SK-N-SH (cell line): Measurements from ENCODE around the gene ETFA. TPM values are rescaled to one million over a fixed set of nuclear protein-coding genes. Genes with fewer than 3 reads are reported as not detected.

Experiments used
- CTCF ChIA-PET: fragments of 300-600, 350-600 bp; formaldehyde crosslinking; extraction: SDS; loops from one replicate; lab custom pipeline; 2021; lab: Yijun Ruan, JAX
- POLR2A ChIA-PET: fragments of 350-600 bp; sonication (Branson Sonifier 250); formaldehyde crosslinking; extraction: SDS; loops from one replicate; lab custom pipeline; 2020; ENCODE audit warnings: antibody characterized with exemption, inconsistent platforms; lab: Yijun Ruan, JAX
- DNase-seq: peaks from one replicate; pipeline ENCODE4 v3.0.0; 2012
- H2AFZ ChIP-seq: fragments of 200-600 bp; sonication (generic); 2 replicates; pipeline ENCODE4 v1.8.1; 2016; ENCODE audit warnings: antibody characterized with exemption, mild to moderate bottlenecking, low read depth
- H3F3A ChIP-seq: fragments of 200-600 bp; sonication (generic); replicated peaks from 2 replicates; pipeline ENCODE3; 2016; ENCODE audit warnings: antibody characterized with exemption, mild to moderate bottlenecking; ENCODE audit not compliant: insufficient read depth
- H3K27ac ChIP-seq, 2 experiments: fragments of 200-500 bp in 1 of 2; fragments of 200-600 bp in 1 of 2; sonication (Bioruptor generic) in 1 of 2; sonication (generic), shearing (Covaris generic) in 1 of 2; 2 replicates each; pipeline versions ENCODE4 v1.5.1 to v1.6.1; 2014 to 2016; ENCODE audit warnings: low read depth in 2 of 2, inconsistent platforms in 1 of 2, low read length in 1 of 2, mild to moderate bottlenecking in 1 of 2, mixed read lengths in 1 of 2
- H3K27me3 ChIP-seq: fragments of 200-600 bp; sonication (generic), shearing (Covaris generic); 2 replicates; pipeline ENCODE4 v1.6.1; 2016; ENCODE audit warnings: mixed run types; ENCODE audit not compliant: insufficient read depth
- H3K36me3 ChIP-seq, 2 experiments: fragments of 200-500 bp in 1 of 2; fragments of 200-600 bp in 1 of 2; sonication (Bioruptor generic) in 1 of 2; sonication (generic) in 1 of 2; replicated peaks in 1 of 2; 2 replicates each; pipeline versions ENCODE3 to v1.5.1; 2014 to 2016; ENCODE audit warnings: low read length in 1 of 2, mild to moderate bottlenecking in 1 of 2; ENCODE audit not compliant: insufficient read depth in 2 of 2, control insufficient read depth in 1 of 2
- H3K4me1 ChIP-seq, 2 experiments: fragments of 200-500 bp in 1 of 2; fragments of 200-600 bp in 1 of 2; sonication (Bioruptor generic) in 1 of 2; sonication (generic), shearing (Covaris generic) in 1 of 2; 2 replicates each; pipeline versions ENCODE4 v1.5.1 to v1.6.1; 2014 to 2016; ENCODE audit warnings: low read depth in 1 of 2, low read length in 1 of 2, mixed run types in 1 of 2; ENCODE audit not compliant: insufficient read depth in 2 of 2, control insufficient read depth in 1 of 2
- H3K4me2 ChIP-seq: fragments of 200-600 bp; sonication (generic), shearing (Covaris generic); 2 replicates; pipeline ENCODE4 v1.6.1; 2017; ENCODE audit warnings: mixed run types
- H3K4me3 ChIP-seq, 2 experiments: fragments of 200-500 bp in 1 of 2; fragments of 200-600 bp in 1 of 2; sonication (Bioruptor generic) in 1 of 2; sonication (generic), shearing (Covaris generic) in 1 of 2; 2 replicates each; pipeline versions ENCODE4 v1.5.1 to v1.8.1; 2014 to 2016; ENCODE audit warnings: low read depth in 2 of 2, inconsistent platforms in 1 of 2, low read length in 1 of 2, mild to moderate bottlenecking in 1 of 2, mixed read lengths in 1 of 2, moderate library complexity in 1 of 2
- H3K79me2 ChIP-seq: fragments of 200-600 bp; sonication (generic); 2 replicates; pipeline ENCODE4 v1.8.1; 2017; ENCODE audit warnings: mild to moderate bottlenecking; ENCODE audit not compliant: insufficient read depth
- H3K9ac ChIP-seq: fragments of 200-600 bp; sonication (generic); 2 replicates; pipeline ENCODE4 v1.6.1; 2017; ENCODE audit warnings: mixed run types
- H3K9me2 ChIP-seq: fragments of 200-600 bp; sonication (generic); 2 replicates; pipeline ENCODE4 v1.6.1; 2017; ENCODE audit warnings: mixed run types
- H3K9me3 ChIP-seq: fragments of 200-600 bp; sonication (generic); 2 replicates; pipeline ENCODE4 v1.6.1; 2017; ENCODE audit warnings: mixed run types, mild to moderate bottlenecking, moderate library complexity
- H4K20me1 ChIP-seq: fragments of 200-600 bp; sonication (generic); 2 replicates; pipeline ENCODE4 v1.6.1; 2017; ENCODE audit warnings: mild to moderate bottlenecking, mixed run types; ENCODE audit not compliant: insufficient read depth
- ELF1 ChIP-seq: IDR thresholded peaks from 2 replicates; pipeline ENCODE4 v1.4.0; 2012
- FOSL2 ChIP-seq: IDR thresholded peaks from 2 replicates; pipeline ENCODE4 v1.4.0; 2012; ENCODE audit warnings: low read depth, mild to moderate bottlenecking, moderate library complexity, borderline replicate concordance
- GATA2 ChIP-seq: sonication (generic); formaldehyde crosslinking; IDR thresholded peaks from 2 replicates; pipeline ENCODE4 v1.5.0; 2020; ENCODE audit warnings: mild to moderate bottlenecking, missing genetic modification reagents
- MEF2A ChIP-seq: IDR thresholded peaks from 2 replicates; pipeline ENCODE4 v1.4.0; 2012; ENCODE audit warnings: low read depth, borderline replicate concordance
- RAD21 ChIP-seq: IDR thresholded peaks from 2 replicates; pipeline ENCODE4 v1.6.1; 2012; ENCODE audit warnings: mild to moderate bottlenecking, low read length
- RCOR1 ChIP-seq: fragments of 150-350 bp; IDR thresholded peaks from 2 replicates; pipeline ENCODE4 v1.6.1; 2017; ENCODE audit warnings: antibody characterized with exemption, low read length
- REST ChIP-seq: IDR thresholded peaks from 2 replicates; pipeline ENCODE4 v1.6.1; 2012; ENCODE audit warnings: mild to moderate bottlenecking, low read depth, low read length, moderate library complexity
- RXRA ChIP-seq: IDR thresholded peaks from 2 replicates; pipeline ENCODE4 v1.4.0; 2012; ENCODE audit warnings: low read depth, mild to moderate bottlenecking, borderline replicate concordance
- TEAD4 ChIP-seq: IDR thresholded peaks from 2 replicates; pipeline ENCODE4 v1.4.0; 2012; ENCODE audit warnings: mild to moderate bottlenecking, borderline replicate concordance; ENCODE audit not compliant: insufficient read depth
- USF1 ChIP-seq: IDR thresholded peaks from 2 replicates; pipeline ENCODE4 v1.4.0; 2012; ENCODE audit warnings: low read depth, borderline replicate concordance
- WGBS: methylation state at CpG from one replicate; pipeline ENCODE4 v1.1.6; 2017; ENCODE audit warnings: low lambda C conversion rate; 5-methylcytosine and 5-hydroxymethylcytosine counted together
- polyA plus RNA-seq, 3 experiments: library from polyadenylated mRNA; depleted of rRNA; stranded (reverse); fragments of >200 nt; gene quantifications; 2 replicates each; pipeline ENCODE4 v1.2.3, GENCODE V29; 2012
- TF ChIP-seq, protein P1 (sequence below): IDR thresholded peaks from 2 replicates; pipeline ENCODE4 v1.4.0; 2012; ENCODE audit warnings: low read depth
- TF ChIP-seq, protein P2 (sequence below): IDR thresholded peaks from 2 replicates; pipeline ENCODE4 v1.4.0; 2012; ENCODE audit warnings: low read depth, borderline replicate concordance
- TF ChIP-seq, protein P3 (sequence below): fragments of 150-350 bp; IDR thresholded peaks from 2 replicates; pipeline ENCODE4 v1.6.1; 2017; ENCODE audit warnings: antibody characterized with exemption, low read length, low read depth, borderline replicate concordance

The ETFA gene
- polyA plus RNA-seq, 1 of the 3 experiments (the other 2 are of a cell fraction): 122 TPM

- 90% methylated on average over 1 of the region's 1 CpG for WGBS
- no peak overlapping the region for H3K4me3 ChIP-seq
- POLR2A ChIA-PET: no interaction called here
- no peak for DNase-seq
- TF ChIP-seq USF1 (no peak), TEAD4 (no peak), MEF2A (no peak), RCOR1 (no peak), RXRA (no peak), FOSL2 (no peak)
- TF ChIP-seq, protein P1, sequence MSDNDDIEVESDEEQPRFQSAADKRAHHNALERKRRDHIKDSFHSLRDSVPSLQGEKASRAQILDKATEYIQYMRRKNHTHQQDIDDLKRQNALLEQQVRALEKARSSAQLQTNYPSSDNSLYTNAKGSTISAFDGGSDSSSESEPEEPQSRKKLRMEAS: no peak
- TF ChIP-seq, protein P2, sequence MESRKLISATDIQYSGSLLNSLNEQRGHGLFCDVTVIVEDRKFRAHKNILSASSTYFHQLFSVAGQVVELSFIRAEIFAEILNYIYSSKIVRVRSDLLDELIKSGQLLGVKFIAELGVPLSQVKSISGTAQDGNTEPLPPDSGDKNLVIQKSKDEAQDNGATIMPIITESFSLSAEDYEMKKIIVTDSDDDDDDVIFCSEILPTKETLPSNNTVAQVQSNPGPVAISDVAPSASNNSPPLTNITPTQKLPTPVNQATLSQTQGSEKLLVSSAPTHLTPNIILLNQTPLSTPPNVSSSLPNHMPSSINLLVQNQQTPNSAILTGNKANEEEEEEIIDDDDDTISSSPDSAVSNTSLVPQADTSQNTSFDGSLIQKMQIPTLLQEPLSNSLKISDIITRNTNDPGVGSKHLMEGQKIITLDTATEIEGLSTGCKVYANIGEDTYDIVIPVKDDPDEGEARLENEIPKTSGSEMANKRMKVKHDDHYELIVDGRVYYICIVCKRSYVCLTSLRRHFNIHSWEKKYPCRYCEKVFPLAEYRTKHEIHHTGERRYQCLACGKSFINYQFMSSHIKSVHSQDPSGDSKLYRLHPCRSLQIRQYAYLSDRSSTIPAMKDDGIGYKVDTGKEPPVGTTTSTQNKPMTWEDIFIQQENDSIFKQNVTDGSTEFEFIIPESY: no peak
- H3K4me2 ChIP-seq: no peak overlapping the region
- no peak overlapping the region for H2AFZ ChIP-seq
- no peaks in the 10 kb centered on the region for H3K9me2 ChIP-seq
- H3K4me1 ChIP-seq: no peaks in the 10 kb centered on the region
- no peaks in the 10 kb centered on the region for H3F3A ChIP-seq
- no peaks in the 10 kb centered on the region for H3K27me3 ChIP-seq
- H3K79me2 ChIP-seq: no peaks in the 10 kb centered on the region
- no peak overlapping the region for H3K9ac ChIP-seq
- peaks cover 10 to 16% of the 10 kb centered on the region in 2 experiments for H3K36me3 ChIP-seq
- no peaks in the 10 kb centered on the region for H3K9me3 ChIP-seq
- CTCF ChIA-PET: interaction anchor here (0.7 kb wide), 1 partner anchor 205 kb away, joined by 4 read pairs; no protein-coding TSS in a partner anchor
- peak overlapping the region in 1 of 2 experiments; percentile 18; a peak in 1 of 4 replicates for H3K27ac ChIP-seq
- H4K20me1 ChIP-seq: no peaks in the 10 kb centered on the region
Measured at GRCh38 chr15:76349301-76350070, 38.2 kb upstream of the ETFA start.

DNA sequence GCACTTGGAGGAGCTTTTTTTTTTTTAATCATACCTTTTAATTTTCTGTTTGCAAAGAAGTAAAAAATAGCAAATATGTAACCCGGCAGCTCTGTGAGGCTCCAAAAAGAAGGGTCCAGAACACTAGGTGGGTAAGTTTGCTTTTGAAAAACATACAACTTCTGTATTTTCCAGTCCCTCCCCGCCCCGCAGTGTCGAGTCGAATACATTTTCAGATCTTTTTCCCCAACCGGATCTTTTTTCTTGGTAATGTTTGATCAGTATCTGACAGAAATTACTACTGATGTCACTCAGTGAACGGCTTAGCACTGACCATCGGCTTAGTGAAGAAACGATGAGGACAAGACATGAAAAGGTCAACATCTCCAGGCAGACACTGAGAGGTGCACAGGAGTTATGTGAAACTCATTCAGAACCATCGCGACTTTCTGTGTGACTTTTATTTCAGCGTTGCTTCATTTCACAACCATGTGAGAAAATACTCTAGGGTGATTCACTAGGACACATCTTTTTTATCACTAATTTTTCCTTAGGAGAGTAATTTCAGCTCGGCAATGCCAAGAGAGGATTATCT, 36.3 kb upstream of the ETFA start:
- Histone ChIP-seq H3K4me1 (peaks cover 0 to 5% of the 10 kb centered on the region in 2 experiments; a peak in 2 of 4 replicates), H3K36me3 (peaks cover 10 to 19% of the 10 kb centered on the region in 2 experiments), H4K20me1 (no peaks in the 10 kb centered on the region), H3K9me3 (no peaks in the 10 kb centered on the region), H3K4me2 (no peak overlapping the region), H3K27ac (no peak overlapping the region), H2AFZ (no peak overlapping the region), H3K79me2 (no peaks in the 10 kb centered on the region), H3K4me3 (no peak overlapping the region), H3F3A (no peaks in the 10 kb centered on the region), H3K9me2 (no peaks in the 10 kb centered on the region), H3K27me3 (no peaks in the 10 kb centered on the region), H3K9ac (no peak overlapping the region)
- ChIA-PET POLR2A (no interaction called here), CTCF (no interaction called here)
- DNase-seq: no peak
- TF ChIP-seq GATA2 (CRISPR knock-in tag) (no peak), REST (no peak), TEAD4 (no peak), ELF1 (no peak), RAD21 (no peak)
- TF ChIP-seq, protein P3, sequence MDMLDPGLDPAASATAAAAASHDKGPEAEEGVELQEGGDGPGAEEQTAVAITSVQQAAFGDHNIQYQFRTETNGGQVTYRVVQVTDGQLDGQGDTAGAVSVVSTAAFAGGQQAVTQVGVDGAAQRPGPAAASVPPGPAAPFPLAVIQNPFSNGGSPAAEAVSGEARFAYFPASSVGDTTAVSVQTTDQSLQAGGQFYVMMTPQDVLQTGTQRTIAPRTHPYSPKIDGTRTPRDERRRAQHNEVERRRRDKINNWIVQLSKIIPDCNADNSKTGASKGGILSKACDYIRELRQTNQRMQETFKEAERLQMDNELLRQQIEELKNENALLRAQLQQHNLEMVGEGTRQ: no peak
- 97% methylated on average over 13 of the region's 13 CpGs for WGBS
